OCI-LY1 (cell line): ENCODE measurements around the gene DIPK1B.

Experiments used
- CTCF ChIP-seq: fragments of 200-600 bp; sonication (generic), shearing (Covaris generic); IDR thresholded peaks from 2 replicates; pipeline ENCODE4 v1.5.1; 2017; ENCODE audit warnings: mild to moderate bottlenecking, antibody characterized with exemption, low read length, moderate library complexity, mixed read lengths
- EZH2 ChIP-seq: fragments of 200-600 bp; sonication (generic), shearing (Covaris generic); IDR thresholded peaks from 2 replicates; pipeline ENCODE4 v1.8.0; 2017; ENCODE audit warnings: borderline replicate concordance, mixed run types, mild to moderate bottlenecking, antibody characterized with exemption, low read length, moderate library complexity, mixed read lengths

- no peak for TF ChIP-seq CTCF
- TF ChIP-seq EZH2 = no peak
Observed at GRCh38 chr9:136681029-136681428, 31.3 kb upstream of the DIPK1B start.
